Left renal cortex interstitium (tissue), 4 donors: ENCODE measurements around the gene ARID1B. TPM values are rescaled to one million over a fixed set of nuclear protein-coding genes. Genes with fewer than 3 reads are reported as not detected.
A peak's percentile ranks its signal among the peaks of the same experiment; 100 is the strongest.
"Not testable (repeated sequence)": the region's sequence is repeated elsewhere in the genome, so short reads cannot be mapped to it uniquely, and the experiment has no call there.

Source experiments
- DNase-seq, 4 donors: peaks; one replicate each; pipeline ENCODE4 v3.0.0-alpha.2; 2013; ENCODE audit warnings: low read depth in 4 of 4, low spot score in 2 of 4, missing footprints in 1 of 4
- polyA plus RNA-seq, 4 donors: library from polyadenylated mRNA; unstranded; fragments of 120-200 nt; gene quantifications; one replicate each; pipeline ENCODE4 v1.2.1, GENCODE V29; 2013; ENCODE audit not compliant: insufficient read length in 4 of 4

Gene ARID1B
- polyA plus RNA-seq, 4 donors = 68.2 to 91.4 (median 76.9) TPM

DNA sequence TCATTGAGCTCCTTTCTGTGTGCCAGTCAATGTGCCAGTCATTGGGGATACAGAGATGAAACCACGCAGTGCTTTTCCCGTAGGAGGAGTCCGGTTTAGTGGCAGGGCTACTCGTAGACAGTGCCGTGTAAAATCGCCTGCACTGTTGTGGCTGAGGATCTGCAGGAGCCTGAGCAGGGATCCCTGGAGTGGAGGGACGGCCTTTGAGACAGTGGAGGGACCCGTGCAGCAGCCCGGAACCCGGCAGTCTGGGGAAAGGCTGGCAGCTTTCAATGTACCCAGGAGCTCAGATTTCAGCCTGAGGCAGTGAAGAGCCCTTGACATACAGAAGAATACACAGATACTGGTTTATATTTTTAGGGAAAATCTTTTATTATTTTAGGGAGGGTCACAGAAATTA lies 203.3 kb downstream of the ARID1B start:
- peak in 1 of 4 donors; percentile 43 for DNase-seq

DNA sequence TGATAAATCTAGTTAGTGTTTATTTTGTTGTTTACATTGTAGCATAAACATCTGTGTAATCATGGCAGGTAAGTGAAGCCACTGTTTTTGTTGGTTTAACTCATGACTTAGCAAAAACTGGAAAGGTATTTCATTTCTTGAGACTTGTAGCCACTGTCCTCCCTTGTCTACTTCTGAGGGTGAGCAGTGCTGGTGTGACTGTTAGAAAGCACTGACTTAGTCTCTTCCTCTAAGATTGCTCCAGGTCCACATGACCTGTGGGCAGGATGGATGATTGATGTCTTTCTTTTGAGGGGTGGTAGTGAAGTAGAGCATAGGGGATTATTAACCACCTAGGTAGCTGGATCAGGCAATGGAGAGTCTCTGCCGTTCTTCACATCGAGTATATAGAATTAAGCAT lies 203.8 kb downstream of the ARID1B start:
- DNase-seq = no peak

DNA sequence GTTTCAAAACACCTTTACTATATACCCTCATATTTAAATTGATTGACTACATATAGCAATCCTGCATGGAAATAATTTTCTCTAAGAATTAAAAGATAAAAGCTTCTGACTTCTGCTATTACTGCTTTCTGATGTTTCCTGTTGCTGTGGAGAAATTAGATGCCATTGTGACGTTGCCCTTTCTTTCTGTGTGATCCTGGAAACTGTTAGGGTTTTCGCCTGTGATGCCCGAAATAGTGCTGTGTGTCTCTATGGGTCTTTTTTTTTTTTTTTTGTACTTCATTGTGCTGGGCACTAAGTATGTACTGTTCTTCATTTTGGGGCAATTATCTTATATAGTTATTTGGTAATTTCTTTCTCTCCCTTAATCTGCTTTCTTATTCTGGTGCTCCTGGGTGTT lies 205.0 kb downstream of the ARID1B start:
- DNase-seq = no peak

DNA sequence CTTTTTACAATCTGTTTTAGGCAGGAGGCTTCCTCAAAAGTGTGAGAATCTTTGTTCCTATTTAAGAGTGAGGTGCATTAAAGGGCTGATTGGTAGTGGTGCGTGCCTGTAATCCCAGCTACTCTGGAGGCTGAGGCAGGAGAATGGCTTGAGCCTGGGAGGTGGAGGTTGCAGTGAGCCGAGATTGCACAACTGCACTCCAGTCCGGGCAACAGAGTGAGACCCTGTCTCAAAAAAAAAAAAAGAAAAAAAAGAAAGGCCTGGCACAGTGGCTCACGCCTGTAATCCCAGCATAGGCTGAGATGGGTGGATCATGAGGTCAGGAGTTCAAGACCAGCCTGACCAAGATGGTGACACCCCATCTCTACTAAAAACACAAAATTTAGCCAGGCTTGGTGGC lies 205.7 kb downstream of the ARID1B start:
- DNase-seq = not testable (repeated sequence)

DNA sequence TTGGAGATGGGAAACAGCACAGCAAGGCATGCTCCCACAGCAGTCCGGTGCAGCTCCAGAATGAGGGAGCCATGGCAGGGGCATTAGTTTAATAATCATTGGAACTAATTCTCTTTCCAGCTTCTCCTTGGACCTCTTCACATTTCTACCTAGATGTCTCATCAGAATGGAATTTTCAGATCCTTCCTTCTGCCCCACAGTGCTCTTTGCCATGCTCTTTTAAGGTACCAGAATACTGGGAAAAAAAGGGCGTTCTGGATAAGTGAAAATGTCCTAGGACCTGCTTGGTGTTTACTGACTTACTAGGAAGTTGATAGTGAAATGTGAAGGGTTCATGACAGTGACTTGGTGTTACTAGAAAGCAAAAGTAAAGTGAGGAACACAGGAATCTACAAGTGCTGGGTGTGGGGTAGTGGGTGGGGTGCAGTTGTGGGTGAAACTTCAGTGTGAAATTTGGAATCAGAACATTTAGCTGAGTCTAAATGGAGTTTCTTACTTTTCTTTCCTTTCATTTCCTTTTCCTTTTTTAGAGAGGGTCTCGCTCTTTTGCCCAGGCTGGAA lies 207.1 kb downstream of the ARID1B start:
- DNase-seq = no peak

DNA sequence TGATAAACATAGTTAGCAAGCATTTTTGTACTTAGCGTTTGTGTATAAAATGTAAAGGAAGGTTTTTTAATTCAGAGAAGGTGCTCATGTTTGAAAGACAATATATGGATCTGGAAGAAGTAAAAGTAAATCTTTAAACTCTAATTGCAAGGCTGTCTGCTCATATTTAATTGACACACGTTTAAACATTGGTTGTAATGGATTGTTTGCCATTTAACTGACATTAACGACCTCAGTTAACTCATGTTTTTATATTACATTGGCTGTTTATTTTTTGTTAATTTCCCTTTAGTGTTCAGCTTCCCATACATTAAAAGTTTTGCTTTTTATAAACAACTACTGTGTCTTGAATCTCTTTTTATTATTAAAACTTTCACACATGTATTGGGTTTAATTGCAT lies 208.1 kb downstream of the ARID1B start:
- DNase-seq = no peak

DNA sequence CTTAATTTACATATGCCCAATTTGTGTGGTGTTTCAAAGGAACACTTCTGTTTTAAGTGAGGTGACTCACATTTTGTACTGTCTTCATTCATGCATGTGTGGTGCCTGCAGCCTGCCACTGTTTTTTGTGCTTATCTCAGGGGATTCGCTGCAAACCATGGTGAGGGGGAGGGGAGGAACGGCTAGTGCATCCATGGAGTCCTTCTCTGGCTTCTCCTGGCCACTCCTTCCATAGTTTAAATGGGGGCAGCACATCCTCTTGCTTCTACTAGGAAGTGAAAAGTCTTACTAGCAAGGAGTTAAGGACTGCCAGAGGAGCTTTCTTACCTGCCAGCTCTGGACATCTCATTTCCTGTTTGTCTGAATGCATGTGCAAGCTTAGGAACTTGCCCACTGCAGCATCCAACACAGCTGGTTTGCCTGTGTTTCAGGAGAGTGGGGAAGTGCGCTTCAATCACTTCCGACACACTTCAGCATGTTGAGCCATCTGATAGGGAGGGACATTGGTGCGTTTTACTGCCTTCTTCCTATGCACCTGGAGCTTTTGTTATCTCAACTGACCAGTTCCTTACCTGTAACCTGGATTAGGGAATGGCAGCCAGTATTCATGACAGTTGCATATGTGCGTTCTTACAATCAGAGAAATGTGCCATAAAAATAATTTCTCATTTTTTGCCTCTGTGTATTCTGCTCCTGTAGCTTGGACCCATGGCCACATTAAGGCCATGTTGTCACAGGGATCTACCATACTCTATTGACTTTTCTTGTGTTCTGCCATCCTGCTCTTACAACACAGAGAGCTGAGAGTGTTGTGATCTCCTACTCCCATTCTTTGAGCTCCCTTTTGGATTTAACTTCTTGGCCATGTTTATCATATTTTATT lies 211.3 kb downstream of the ARID1B start:
- no peak for DNase-seq

DNA sequence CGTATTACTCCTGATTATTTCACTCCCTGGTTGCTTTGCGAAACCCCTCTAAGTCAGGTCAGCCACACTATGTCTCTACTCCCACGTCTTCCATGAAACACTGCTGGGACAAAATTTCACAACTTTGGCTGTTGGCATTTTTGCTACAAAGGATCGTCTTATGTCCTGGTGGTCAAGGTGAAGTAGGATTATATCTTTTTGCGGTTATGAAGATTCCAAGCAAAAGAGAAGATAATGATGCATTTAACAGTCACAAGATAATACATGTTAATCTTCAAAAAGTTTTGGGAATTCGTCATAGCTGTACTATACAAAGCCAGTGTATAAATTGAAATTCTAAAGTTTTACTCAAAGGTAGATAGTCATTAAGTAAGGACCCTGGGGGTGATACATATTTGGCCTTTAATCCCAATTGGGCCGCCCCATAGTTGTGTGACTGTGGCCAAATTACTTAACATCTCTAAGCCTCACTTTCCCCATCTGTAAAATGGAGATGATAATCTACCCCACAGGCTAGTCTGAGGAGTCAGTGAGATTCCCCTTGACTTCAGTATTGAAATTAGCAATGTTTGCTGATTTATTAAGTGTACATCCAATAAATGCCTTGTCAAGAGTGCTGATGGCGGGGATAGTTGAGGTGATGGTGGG lies 212.1 kb downstream of the ARID1B start:
- DNase-seq = no peak

DNA sequence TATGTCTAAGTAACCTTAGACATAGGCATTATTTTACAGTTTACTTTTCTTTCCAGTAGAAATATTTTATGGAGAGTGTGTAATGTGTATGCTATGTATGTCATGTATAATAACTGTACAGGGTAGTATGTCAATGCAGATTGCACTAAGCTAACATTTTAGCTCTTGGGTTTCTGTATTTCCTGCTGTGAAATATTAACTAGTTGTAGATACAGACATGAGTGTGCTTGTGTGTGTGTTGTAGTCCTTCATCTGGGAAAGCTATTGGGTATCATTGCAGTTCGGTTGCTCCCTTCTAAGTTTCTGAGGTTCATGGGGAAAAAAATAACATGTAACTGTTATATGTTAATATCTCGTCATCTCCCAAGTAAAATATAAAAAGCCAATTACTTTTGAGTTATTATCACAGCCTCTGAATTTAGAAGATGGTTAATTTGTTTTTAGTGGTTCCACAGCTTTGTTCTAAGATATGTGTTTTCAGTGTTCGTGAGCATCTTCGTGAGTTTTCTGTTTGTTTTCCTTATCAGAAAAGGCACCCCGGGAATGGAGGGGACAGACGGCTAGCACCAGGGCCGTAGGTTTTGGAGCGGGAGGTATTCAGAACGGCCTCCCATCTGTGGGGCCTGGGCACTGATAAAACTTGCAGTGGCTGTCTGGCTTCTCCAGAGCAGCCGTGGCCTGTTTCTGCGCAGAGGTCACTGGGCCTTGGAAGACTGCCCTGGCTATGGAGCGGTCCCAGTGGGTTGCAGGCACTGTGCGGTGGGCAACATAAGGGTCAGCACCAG lies 215.0 kb downstream of the ARID1B start:
- no peak for DNase-seq

DNA sequence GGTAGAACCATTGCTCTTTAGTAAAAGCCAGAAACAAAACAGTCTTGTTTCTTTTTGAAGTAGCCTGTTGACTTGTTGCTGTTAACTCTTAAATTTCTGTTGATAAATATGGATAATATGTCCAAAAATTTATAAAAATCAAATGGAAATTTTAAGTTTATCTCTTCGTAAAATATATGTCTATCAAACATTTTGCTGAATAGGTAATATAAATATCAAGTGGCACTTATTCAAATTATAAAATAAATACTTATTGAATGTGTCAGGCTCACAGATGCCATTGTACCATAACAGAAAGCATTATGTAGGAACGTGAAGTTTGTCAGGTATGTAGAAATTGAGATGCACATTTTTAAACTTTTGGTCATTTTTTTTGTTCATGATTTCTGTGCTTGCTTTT lies 216.5 kb downstream of the ARID1B start:
- DNase-seq = no peak

DNA sequence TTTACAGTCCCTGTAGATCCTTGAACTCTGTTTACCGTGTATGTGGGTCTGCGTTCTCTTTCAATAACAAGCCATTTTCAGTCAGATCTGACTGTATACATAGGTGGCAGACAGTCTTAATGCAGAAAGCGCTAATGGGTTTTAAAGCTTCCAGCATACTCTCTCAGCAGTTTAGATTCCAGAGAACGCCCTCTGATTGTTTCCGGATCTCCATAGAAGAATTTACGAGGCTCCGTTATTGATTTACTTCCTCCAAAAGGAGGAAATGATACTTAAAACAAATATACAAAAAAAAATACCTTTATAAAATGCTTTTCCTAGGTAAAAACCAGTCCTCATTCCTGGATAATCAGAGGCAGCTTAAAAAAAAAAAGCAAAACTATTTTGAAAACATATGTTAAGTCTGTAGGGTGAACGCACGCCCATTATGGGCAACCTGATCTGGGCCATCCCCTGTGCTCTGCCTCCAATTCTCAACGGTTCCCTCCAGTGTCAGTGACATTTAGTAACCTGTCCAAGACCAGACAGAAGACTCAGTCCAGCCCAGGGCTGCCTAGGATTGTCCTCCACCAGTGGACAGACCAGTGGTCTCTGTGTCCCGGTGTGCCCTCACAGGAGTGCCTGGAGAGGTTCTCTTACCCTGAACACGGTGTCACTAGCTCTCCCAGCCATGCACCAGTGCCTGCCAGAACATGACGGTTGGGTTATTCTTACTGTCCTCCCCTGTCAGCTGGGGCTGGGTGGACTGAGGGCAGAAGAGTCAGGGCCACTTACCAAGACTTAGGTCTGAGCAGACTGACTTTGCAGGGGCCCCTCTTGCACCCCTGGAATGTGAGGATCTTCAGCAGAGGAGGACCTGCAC lies 217.3 kb downstream of the ARID1B start:
- no peak for DNase-seq

DNA sequence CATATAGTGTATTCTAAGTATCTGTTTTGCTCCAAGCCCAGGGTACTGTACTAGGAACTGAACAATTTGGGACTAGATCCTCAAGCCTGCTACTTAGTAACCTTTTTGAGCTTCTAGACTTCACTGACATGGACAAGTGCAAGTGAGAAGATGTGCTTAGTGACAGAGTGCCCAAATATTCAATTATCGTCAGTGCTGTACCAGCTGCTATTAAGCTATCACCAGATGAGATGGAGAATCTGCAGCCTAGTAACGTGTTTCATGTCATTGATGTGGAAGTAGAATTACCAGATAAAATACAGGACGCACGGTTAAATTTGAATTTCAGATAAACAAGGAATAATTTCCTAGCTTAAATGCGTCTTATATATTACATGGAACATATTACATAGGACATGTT lies 218.3 kb downstream of the ARID1B start:
- no peak for DNase-seq

DNA sequence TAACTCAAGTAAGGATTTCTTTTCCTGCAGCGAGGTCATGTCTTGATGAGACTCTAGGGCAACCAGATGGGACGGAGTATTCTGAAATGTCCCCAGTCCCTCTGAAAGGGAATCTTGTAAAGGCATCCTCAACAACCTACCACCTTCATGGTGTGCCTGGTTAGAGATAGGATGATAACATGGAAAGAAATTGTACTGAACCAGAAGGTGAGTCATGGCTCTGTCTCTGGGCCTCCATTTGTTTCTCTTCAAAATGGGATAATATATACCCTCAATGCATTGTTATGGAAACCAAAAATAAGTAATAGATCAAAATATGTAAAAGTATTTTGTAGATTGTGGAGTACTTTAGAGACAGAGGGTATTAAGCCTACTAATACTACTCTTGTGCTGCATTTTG lies 219.1 kb downstream of the ARID1B start:
- no peak for DNase-seq

DNA sequence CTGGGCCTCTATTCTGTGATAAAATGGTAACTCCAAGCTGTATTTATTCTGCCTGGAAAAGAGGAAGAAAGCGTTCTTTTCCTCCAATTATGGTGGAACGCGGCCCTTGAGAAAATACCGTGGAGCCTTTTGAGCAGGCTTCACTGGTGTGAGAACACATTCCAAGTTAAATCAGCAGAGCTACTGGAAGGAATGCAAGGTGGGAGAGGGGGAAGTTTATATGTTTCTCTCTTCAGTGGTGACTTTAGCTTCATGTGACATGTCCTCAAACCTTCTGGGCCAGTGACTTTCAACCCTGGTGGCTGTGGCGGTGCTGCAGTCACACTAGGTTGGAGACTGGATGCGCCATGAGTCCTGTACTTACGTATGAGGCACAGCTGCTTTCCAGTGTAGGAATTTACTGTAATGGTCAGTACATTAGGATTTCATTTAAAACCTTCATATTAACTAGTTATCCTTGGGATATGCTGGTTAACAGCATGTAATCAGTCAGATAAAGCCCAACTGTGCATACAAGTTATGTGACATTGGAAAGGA lies 221.7 kb downstream of the ARID1B start:
- DNase-seq = no peak

DNA sequence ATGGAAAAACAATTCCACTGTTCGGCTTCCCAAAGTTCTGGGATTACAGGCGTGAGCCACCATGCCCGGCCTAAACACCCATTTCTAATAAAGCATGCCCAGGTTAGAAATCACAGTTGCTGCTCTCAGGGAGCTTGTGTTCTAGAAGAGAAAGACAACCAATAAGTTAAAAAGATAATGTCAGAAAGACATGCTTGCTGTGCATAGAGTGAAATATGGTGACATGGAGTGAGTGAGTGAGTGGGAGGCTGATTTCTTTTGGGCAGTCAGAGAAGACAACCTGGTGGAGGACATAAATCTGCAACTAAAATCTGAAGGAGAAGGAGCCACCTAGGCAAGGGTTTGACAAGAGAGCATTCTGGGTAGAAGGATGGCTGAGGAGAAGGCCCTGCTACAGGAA lies 222.6 kb downstream of the ARID1B start:
- no peak for DNase-seq

DNA sequence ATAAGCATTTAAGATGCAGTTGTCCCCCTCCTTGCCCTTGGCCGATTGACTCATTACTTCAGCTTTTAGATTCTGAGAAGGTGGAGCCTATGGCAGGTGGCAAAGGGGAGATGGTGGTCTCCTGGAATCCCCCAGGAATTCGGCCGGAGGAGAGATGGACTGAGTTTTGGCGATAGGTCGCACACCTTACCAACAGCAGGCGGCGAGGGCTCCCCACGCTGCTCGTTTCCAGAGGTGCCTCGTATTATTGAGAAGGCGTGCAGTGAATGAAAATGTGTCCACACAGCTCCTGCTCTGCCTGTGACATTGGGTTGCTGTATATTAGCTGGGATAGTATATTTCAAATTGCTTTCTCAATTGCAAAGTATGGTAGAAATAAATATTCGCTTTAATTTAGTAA lies 224.5 kb downstream of the ARID1B start:
- DNase-seq = no peak

DNA sequence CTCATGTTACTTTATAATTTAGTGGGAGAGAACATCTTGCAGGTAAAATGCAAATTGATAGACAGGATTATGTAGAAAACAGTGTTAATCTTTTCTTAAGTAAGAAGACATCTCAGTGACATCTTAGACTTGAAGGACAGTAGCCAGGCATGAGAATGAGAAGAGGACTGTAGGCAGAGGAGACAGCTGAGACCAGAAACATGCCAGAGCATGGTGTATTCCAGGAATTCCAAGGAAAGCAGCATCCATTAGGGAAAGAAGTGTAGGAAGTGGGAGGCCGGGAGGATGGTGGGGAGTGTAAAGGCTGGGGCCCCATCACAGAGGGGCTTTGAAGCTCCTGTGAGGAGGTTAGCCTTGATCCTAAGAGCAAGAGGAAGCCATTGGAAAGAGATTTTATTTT lies 225.6 kb downstream of the ARID1B start:
- no peak for DNase-seq

DNA sequence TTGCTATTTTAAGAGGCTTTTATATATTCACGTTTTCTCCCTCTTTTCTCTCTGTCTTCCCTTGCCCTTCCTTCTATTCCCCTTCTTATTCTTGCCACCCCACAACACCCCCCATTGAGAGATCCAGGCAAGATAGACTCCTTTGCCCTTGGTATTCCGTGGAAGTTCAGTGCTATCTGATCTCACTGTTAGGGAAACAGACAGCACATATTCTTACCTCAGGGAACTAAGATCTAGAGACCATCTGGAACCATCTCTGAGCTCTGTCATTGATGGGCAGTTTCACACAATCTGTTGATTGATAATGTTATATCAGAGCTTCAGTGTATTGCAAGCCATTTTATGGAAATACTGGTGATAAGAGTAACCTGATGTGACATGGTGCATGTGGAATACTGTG lies 228.8 kb downstream of the ARID1B start:
- DNase-seq = no peak

DNA sequence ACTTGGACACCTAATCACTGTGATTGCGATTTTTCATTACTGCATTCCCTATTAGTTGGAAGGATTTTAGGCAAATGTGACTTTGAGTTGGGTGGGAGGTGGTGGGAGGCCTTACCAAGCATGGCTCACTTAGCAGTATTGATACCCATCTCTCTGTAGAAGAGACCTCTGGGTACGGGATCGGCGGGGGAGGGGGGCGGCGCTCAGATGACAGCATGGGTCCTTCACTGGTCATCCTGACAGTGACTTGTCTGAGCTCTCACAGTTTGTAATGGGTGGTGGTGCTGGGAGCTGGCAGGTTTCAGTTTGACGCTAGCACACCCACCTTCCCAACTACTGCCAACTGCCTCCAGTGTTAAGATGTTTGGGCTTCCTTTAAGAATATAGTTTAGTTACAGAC lies 231.4 kb downstream of the ARID1B start:
- no peak for DNase-seq

DNA sequence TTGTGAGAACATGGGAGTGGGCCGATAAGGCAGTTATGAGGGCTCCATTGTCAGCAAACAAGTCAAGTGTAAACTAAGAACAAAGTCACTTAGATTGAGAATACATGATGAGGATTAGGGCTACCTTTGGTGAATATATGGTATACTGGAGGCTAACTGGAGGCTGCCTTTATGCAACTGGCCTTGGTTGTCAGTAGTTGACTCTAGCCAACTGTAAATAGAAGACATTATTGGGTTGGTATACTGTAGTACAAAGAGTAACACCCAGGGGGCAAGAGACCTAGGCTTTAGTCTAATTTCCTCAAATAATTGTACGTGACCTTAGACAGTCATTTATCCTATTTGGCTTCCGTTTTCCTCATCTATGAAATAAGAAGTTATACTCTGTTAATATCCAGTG lies 235.2 kb downstream of the ARID1B start:
- DNase-seq = no peak
